Endodermal cell (in vitro differentiated cells): ENCODE results near the gene RBM34. TPM values are rescaled to one million over a fixed set of nuclear protein-coding genes. Genes with fewer than 3 reads are reported as not detected.
"Not testable (repeated sequence)": the region's sequence is repeated elsewhere in the genome, so short reads cannot be mapped to it uniquely, and the experiment has no call there.

Source experiments
- DNase-seq: peaks from one replicate; pipeline ENCODE4 v3.0.0-alpha.2; 2017
- H3K27ac ChIP-seq: 2 replicates; pipeline ENCODE4 v1.5.1; 2013; ENCODE audit warnings: mild to moderate bottlenecking, low read depth, low read length, moderate library complexity
- H3K27me3 ChIP-seq: 2 replicates; pipeline ENCODE4 v1.6.1; 2013; ENCODE audit warnings: mild to moderate bottlenecking, low read length, moderate library complexity; ENCODE audit not compliant: insufficient read depth, control insufficient read depth, poor library complexity, severe bottlenecking
- H3K36me3 ChIP-seq: 2 replicates; pipeline ENCODE4 v1.7.0; 2013; ENCODE audit warnings: mild to moderate bottlenecking, low read length, moderate library complexity; ENCODE audit not compliant: control insufficient read depth, insufficient read depth
- H3K4me1 ChIP-seq: one replicate; pipeline ENCODE4 v1.7.0; 2013; ENCODE audit warnings: low read length; ENCODE audit not compliant: control insufficient read depth, insufficient read depth
- H3K4me3 ChIP-seq: 2 replicates; pipeline ENCODE4 v1.5.1; 2013; ENCODE audit warnings: mild to moderate bottlenecking, low read length, moderate library complexity
- H3K9ac ChIP-seq: 2 replicates; pipeline ENCODE4 v1.6.1; 2013; ENCODE audit warnings: mild to moderate bottlenecking, low read length, moderate library complexity; ENCODE audit not compliant: poor library complexity, severe bottlenecking; ENCODE audit errors: extremely low read depth
- H3K9me3 ChIP-seq: 2 replicates; pipeline ENCODE4 v1.6.1; 2013; ENCODE audit warnings: mild to moderate bottlenecking, low read length, moderate library complexity; ENCODE audit not compliant: control insufficient read depth
- H3K27ac Mint-ChIP-seq: 2 replicates; pipeline ENCODE4 v1.8.0; 2020; ENCODE audit warnings: mixed read lengths
- H3K27me3 Mint-ChIP-seq: 2 replicates; pipeline ENCODE4 v1.8.0; 2021; ENCODE audit warnings: mild to moderate bottlenecking, mixed read lengths; ENCODE audit not compliant: insufficient read depth
- H3K36me3 Mint-ChIP-seq: 2 replicates; pipeline ENCODE4 v1.8.0; 2020; ENCODE audit warnings: low read depth, mixed read lengths
- H3K4me1 Mint-ChIP-seq: 2 replicates; pipeline ENCODE4 v1.8.0; 2020; ENCODE audit warnings: mixed read lengths
- H3K4me3 Mint-ChIP-seq: 2 replicates; pipeline ENCODE4 v1.8.0; 2020; ENCODE audit warnings: mild to moderate bottlenecking, moderate library complexity, mixed read lengths
- H3K9me3 Mint-ChIP-seq: 2 replicates; pipeline ENCODE4 v1.8.0; 2020; ENCODE audit warnings: mild to moderate bottlenecking, mixed read lengths
- WGBS, 2 experiments: methylation state at CpG; one replicate each; pipeline versions ENCODE4 v1.1.5 to v1.1.7; 2013; ENCODE audit warnings: missing lambda C conversion rate in 2 of 2, mixed read lengths in 1 of 2; ENCODE audit not compliant: insufficient coverage in 1 of 2, insufficient read length in 1 of 2; 5-methylcytosine and 5-hydroxymethylcytosine counted together
- total RNA-seq, 2 donors: library from RNA; stranded (reverse); fragmentation: NEBNext Ultra II Directional in 1 of 2; extraction: Animal tissue kit (Norgen Biotek cat#: 25700) in 1 of 2; gene quantifications; 2 replicates in 1 of 2; 3 replicates in 1 of 2; pipeline ENCODE4 v1.2.1, GENCODE V29; 2021
- TF ChIP-seq, protein P1 (sequence below): fragments of 200-600 bp; sonication (generic); conservative IDR thresholded peaks from 2 replicates; pipeline ENCODE4 v1.5.0; 2021; ENCODE audit warnings: antibody characterized with exemption, mild to moderate bottlenecking

Gene RBM34
- total RNA-seq, 2 donors from 2014 or later = 104 to 127 TPM

GRCh38 chr1:235098547-235098946 lies 62.5 kb downstream of the RBM34 start:
- peaks cover 5% of the 10 kb centered on the region for H3K36me3 Mint-ChIP-seq
- H3K27me3 Mint-ChIP-seq = peaks cover 1% of the 10 kb centered on the region
- H3K9me3 Mint-ChIP-seq = no peaks in the 10 kb centered on the region
- no peak overlapping the region for H3K9ac ChIP-seq
- H3K9me3 ChIP-seq = no peaks in the 10 kb centered on the region
- peak; percentile 32 for DNase-seq
- H3K36me3 ChIP-seq = peaks cover 4% of the 10 kb centered on the region
- no peak overlapping the region for H3K27ac Mint-ChIP-seq
- WGBS, 2 experiments = 78 to 93% methylated on average over 2 to 6 of the region's 6 CpGs
- no peak overlapping the region for H3K27ac ChIP-seq
- no peaks in the 10 kb centered on the region for H3K4me1 ChIP-seq
- peaks cover 5% of the 10 kb centered on the region for H3K4me1 Mint-ChIP-seq
- no peaks in the 10 kb centered on the region for H3K27me3 ChIP-seq
- H3K4me3 Mint-ChIP-seq = no peak overlapping the region
- H3K4me3 ChIP-seq = no peak overlapping the region
- TF ChIP-seq, protein P1, sequence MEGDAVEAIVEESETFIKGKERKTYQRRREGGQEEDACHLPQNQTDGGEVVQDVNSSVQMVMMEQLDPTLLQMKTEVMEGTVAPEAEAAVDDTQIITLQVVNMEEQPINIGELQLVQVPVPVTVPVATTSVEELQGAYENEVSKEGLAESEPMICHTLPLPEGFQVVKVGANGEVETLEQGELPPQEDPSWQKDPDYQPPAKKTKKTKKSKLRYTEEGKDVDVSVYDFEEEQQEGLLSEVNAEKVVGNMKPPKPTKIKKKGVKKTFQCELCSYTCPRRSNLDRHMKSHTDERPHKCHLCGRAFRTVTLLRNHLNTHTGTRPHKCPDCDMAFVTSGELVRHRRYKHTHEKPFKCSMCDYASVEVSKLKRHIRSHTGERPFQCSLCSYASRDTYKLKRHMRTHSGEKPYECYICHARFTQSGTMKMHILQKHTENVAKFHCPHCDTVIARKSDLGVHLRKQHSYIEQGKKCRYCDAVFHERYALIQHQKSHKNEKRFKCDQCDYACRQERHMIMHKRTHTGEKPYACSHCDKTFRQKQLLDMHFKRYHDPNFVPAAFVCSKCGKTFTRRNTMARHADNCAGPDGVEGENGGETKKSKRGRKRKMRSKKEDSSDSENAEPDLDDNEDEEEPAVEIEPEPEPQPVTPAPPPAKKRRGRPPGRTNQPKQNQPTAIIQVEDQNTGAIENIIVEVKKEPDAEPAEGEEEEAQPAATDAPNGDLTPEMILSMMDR = no peak

DNA sequence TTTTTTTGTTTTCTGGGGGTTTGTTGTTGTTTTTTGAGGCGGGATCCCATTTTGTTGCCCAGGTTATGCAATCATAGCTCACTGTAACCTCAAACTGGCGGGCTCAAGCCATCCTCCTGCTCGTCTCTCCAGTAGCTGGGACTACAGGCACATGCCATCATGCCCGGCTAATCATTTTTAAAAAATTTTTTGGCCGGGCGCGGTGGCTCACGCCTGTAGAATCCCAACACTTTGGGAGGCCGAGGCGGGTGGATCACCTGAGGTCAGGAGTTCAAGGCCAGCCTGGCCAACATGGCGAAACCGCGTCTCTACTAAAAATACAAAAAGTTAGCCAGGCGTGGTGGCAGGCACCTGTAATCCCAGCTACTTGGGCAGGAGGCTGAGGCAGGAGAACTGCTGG lies 63.5 kb downstream of the RBM34 start:
- not testable (repeated sequence) for H3K36me3 ChIP-seq, H3K9me3 ChIP-seq, H3K27me3 ChIP-seq, H3K27ac Mint-ChIP-seq, H3K27ac ChIP-seq, H3K4me1 ChIP-seq, H3K36me3 Mint-ChIP-seq, H3K4me3 ChIP-seq, H3K9ac ChIP-seq, H3K27me3 Mint-ChIP-seq, H3K9me3 Mint-ChIP-seq, H3K4me3 Mint-ChIP-seq
- H3K4me1 Mint-ChIP-seq = peaks cover 11% of the 10 kb centered on the region
- peak; percentile 16 for DNase-seq
- WGBS, 2 experiments = 95 to 98% methylated on average over 11 to 14 of the region's 14 CpGs

DNA sequence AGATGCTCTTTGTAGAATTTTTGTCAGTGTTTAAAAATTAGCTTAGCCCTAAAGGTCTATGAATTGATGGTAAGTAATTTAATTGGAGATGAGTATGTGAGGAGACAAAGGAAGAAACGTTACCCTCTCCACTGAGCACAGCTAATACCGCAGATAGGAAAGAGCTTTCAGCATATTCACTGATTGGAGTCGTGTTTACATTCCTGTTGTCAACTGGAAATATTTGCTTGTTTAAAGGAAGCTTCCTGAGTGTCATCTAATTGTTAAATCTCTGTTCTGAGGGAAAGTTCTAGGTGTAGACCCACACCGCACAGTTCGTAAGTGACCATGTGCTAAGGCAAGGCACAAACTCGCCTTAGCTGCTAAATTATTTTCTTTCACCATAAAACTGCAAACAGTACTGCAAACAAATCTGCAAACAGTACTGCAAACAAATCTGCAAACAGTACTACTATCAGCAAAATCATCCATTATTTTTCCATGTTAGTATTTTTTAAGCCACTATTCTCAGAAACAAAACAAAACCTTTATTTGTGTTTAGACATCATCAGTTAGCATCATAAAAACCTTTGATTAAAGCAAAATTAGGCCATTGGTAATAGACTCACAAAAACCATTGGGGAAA lies 65.0 kb downstream of the RBM34 start:
- TF ChIP-seq, protein P1 = no peak
- H3K4me3 Mint-ChIP-seq = no peak overlapping the region
- Histone ChIP-seq H3K27me3 (no peaks in the 10 kb centered on the region), H3K9ac (no peak overlapping the region), H3K4me3 (no peak overlapping the region), H3K9me3 (no peaks in the 10 kb centered on the region), H3K36me3 (no peaks in the 10 kb centered on the region), H3K27ac (no peak overlapping the region), H3K4me1 (peaks cover under 1% of the 10 kb centered on the region)
- H3K36me3 Mint-ChIP-seq = no peaks in the 10 kb centered on the region
- H3K27ac Mint-ChIP-seq = no peak overlapping the region
- H3K4me1 Mint-ChIP-seq = peaks cover 11% of the 10 kb centered on the region
- H3K9me3 Mint-ChIP-seq = no peaks in the 10 kb centered on the region
- no peaks in the 10 kb centered on the region for H3K27me3 Mint-ChIP-seq
- WGBS, 2 experiments = 78 to 86% methylated on average over 6 of the region's 6 CpGs
- no peak for DNase-seq
